A673 (cell line): ENCODE results near the gene TNFRSF17. TPM values are rescaled to one million over a fixed set of nuclear protein-coding genes. Genes with fewer than 3 reads are reported as not detected.
"Not testable (repeated sequence)": the region's sequence is repeated elsewhere in the genome, so short reads cannot be mapped to it uniquely, and the experiment has no call there.

Source experiments
- BruUV-seq: library from RNA; stranded (reverse); fragments of 400-500 nt; replicated peaks from 2 replicates; lab custom pipeline; 2021; lab: Mats Ljungman, UMichigan
- CTCF ChIA-PET: fragments of 300-600 bp; sonication (Branson Sonifier 250); formaldehyde crosslinking; loops from one replicate; lab custom pipeline; 2022; ENCODE audit warnings: antibody characterized with exemption; lab: Charles Lee
- POLR2A ChIA-PET: fragments of 300-600 bp; sonication (Branson Sonifier 250); formaldehyde crosslinking; loops from one replicate; lab custom pipeline; 2022; ENCODE audit warnings: antibody characterized with exemption; ENCODE audit not compliant: low non-redundant PET; lab: Charles Lee
- DNase-seq: peaks from one replicate; pipeline ENCODE4 v3.0.0-alpha.2; 2015; ENCODE audit warnings: low spot score
- H3K27ac ChIP-seq: fragments of 200-600 bp; sonication (generic); 2 replicates; pipeline ENCODE4 v1.5.1; 2016; ENCODE audit warnings: mixed run types, low read depth, mild to moderate bottlenecking, mixed read lengths, antibody characterized with exemption, low read length; ENCODE audit not compliant: poor library complexity, severe bottlenecking
- H3K27me3 ChIP-seq: fragments of 200-600 bp; sonication (generic); replicated peaks from 2 replicates; pipeline ENCODE4 v1.6.1; 2017; ENCODE audit warnings: mixed run types, low read depth, mild to moderate bottlenecking, mixed read lengths, antibody characterized with exemption, low read length; ENCODE audit not compliant: insufficient read depth, poor library complexity
- H3K36me3 ChIP-seq: fragments of 200-600 bp; sonication (generic); 2 replicates; pipeline ENCODE4 v1.6.1; 2016; ENCODE audit warnings: mixed run types, mild to moderate bottlenecking, mixed read lengths, antibody characterized with exemption, low read length; ENCODE audit not compliant: insufficient read depth, poor library complexity, severe bottlenecking
- H3K4me1 ChIP-seq: fragments of 200-600 bp; sonication (generic); 2 replicates; pipeline ENCODE4 v1.6.1; 2017; ENCODE audit warnings: mixed run types, mild to moderate bottlenecking, mixed read lengths, antibody characterized with exemption, low read length; ENCODE audit not compliant: insufficient read depth, poor library complexity, severe bottlenecking
- H3K4me3 ChIP-seq: fragments of 200-600 bp; sonication (generic); 2 replicates; pipeline ENCODE4 v1.5.1; 2016; ENCODE audit warnings: low read depth, mixed run types, mild to moderate bottlenecking, mixed read lengths, low read length; ENCODE audit not compliant: poor library complexity, severe bottlenecking
- H3K9me3 ChIP-seq: fragments of 200-600 bp; sonication (generic); 2 replicates; pipeline ENCODE4 v1.6.1; 2016; ENCODE audit warnings: mixed run types, low read depth, mild to moderate bottlenecking, mixed read lengths, antibody characterized with exemption, low read length; ENCODE audit not compliant: poor library complexity, severe bottlenecking
- EZH2 ChIP-seq: fragments of 200-600 bp; sonication (generic); IDR thresholded peaks from 2 replicates; pipeline ENCODE4 v1.6.1; 2017; ENCODE audit warnings: borderline replicate concordance, low read depth, mild to moderate bottlenecking, mixed read lengths, antibody characterized with exemption, low read length; ENCODE audit not compliant: poor library complexity, severe bottlenecking
- intact Hi-C: fragments of 100-400 bp; cut with micrococcal nuclease; formaldehyde crosslinking; loops from one replicate; pipeline ENCODE4 v1.10.0; 2022; ENCODE audit not compliant: unreplicated experiment
- total RNA-seq: library from RNA; stranded (reverse); gene quantifications from 2 replicates; pipeline ENCODE4 v1.2.3, GENCODE V29; 2021
- TF ChIP-seq, protein P1 (sequence below): fragments of 300-800, 200-600 bp; sonication (generic); conservative IDR thresholded peaks from 2 replicates; pipeline ENCODE4 v1.5.1; 2017; ENCODE audit warnings: low read depth, mild to moderate bottlenecking, antibody characterized with exemption, low read length, moderate library complexity, mixed read lengths

The TNFRSF17 gene
- total RNA-seq, 1 experiment from 2014 or later, result not detected

DNA sequence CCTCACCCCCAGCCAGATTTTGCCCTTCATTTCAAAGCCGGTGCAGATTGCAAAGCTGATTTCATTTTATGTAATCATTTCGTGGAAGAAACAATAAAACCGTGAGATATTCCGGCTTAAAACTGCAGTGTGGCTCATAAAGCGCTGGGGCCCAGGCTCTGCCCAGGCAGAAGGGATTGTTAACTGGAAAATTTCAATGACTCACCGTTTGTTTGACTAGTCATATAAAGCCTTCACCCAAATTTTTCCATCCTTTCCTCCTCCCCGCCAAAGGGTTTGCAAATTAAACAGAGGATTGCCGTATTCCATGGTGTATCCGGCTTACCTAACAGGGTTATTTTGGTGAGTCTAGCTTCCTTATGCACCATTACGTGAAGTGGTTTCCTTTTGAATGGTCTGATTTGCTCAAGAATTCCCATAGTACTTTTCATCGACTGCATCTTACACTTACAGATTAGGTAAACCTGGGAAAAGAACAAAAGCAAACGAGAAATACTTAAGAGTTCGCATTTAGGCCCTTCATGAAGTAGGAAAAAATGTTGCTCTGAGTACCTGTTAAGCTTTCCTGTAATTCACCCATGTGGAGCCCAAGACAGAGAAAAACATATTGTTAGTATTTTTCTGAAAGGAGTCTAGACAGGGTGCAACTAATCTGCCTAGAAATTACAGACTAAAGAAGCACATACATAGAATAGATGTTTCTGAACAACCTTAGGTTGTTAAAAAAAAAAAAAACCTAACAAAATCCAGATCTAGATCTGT lies 48.3 kb upstream of the TNFRSF17 start:
- peak overlapping the region; percentile 23 for H3K27ac ChIP-seq
- H3K27me3 ChIP-seq, result no peaks in the 10 kb centered on the region
- TSS peak; percentile 71 for BruUV-seq
- H3K4me1 ChIP-seq, result peaks cover 13% of the 10 kb centered on the region
- intact Hi-C loops, result no loop called here
- no peaks in the 10 kb centered on the region for H3K36me3 ChIP-seq
- CTCF ChIA-PET, result interaction anchor here (0.6 to 1.4 kb wide), 2 partner anchors 46 to 152 kb away, joined by 4 read pairs; no protein-coding TSS in a partner anchor
- H3K4me3 ChIP-seq, result peak overlapping the region; percentile 96
- POLR2A ChIA-PET, result no interaction called here
- peak; percentile 36 for DNase-seq
- H3K9me3 ChIP-seq, result no peaks in the 10 kb centered on the region
- TF ChIP-seq, protein P1, sequence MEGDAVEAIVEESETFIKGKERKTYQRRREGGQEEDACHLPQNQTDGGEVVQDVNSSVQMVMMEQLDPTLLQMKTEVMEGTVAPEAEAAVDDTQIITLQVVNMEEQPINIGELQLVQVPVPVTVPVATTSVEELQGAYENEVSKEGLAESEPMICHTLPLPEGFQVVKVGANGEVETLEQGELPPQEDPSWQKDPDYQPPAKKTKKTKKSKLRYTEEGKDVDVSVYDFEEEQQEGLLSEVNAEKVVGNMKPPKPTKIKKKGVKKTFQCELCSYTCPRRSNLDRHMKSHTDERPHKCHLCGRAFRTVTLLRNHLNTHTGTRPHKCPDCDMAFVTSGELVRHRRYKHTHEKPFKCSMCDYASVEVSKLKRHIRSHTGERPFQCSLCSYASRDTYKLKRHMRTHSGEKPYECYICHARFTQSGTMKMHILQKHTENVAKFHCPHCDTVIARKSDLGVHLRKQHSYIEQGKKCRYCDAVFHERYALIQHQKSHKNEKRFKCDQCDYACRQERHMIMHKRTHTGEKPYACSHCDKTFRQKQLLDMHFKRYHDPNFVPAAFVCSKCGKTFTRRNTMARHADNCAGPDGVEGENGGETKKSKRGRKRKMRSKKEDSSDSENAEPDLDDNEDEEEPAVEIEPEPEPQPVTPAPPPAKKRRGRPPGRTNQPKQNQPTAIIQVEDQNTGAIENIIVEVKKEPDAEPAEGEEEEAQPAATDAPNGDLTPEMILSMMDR, result no peak
- TF ChIP-seq EZH2, result no peak

DNA sequence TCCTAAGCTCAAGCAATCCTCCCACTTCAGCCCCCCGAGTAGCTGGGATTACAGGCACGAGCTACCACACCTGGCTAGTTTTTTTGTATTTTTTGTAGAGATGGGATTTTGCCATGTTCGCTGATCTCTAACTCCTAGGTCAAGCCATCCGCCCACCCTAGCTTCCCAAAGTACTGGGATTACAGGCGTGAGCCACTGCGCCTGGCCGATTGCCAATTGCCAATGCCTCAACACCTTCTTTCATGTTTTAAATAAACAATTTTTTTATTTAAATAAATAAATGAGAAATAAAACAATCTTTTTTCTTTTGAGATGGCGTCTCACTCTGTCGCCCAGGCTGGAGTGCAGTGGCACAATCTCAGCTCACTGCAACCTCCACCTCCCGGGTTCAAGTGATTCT lies 41.0 kb upstream of the TNFRSF17 start:
- H3K36me3 ChIP-seq, H3K9me3 ChIP-seq, H3K27ac ChIP-seq, H3K4me1 ChIP-seq, intact Hi-C loops, H3K4me3 ChIP-seq, POLR2A ChIA-PET, CTCF ChIA-PET, DNase-seq, BruUV-seq, H3K27me3 ChIP-seq: not testable (repeated sequence)

DNA sequence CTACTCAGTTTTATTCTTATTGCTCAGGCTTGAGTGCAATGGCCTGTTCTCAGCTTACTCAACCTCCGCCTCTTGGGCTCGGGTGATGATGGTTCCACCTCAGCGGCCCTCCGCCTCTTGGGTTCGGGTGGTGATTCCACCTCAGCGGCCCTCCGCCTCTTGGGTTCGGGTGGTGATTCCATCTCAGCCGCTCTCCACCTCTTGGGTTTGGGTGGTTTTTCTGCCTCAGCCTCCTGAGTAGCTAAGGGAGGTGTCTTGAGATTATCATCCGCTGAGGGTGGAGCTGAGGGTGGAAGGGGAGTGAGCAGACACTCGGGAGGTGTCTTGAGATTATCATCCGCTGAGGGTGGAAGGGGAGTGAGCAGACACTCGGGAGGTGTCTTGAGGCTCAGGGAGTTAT lies 37.7 kb upstream of the TNFRSF17 start:
- H3K4me1 ChIP-seq, CTCF ChIA-PET, H3K4me3 ChIP-seq, H3K36me3 ChIP-seq, H3K9me3 ChIP-seq, H3K27ac ChIP-seq, POLR2A ChIA-PET, intact Hi-C loops, H3K27me3 ChIP-seq, BruUV-seq, DNase-seq: not testable (repeated sequence)

DNA sequence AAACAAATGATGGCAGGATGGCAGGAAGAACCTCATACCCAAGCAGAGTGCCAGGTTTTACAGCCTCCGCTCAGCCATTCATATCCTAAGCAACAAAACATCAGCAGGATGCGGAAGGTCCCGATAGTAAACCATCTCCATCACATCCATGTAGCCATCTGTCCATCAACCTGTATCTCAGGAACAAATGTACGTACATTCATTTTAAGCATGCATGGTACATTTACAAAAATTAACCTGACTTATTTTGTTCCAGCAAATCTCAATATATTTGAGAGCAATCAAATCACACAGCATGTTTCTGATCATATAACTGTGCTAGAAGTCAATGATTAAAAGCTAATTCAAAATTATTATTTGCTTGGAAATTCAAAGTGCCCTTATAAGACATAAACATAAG lies 23.1 kb upstream of the TNFRSF17 start, which contains the start of gene NPIPB2:
TSS of gene NPIPB2 (minus strand) at position 101 of the 400 bp plus-strand sequence. CDS start at position 101, 0 bp downstream.
- H3K27ac ChIP-seq, BruUV-seq, intact Hi-C loops, POLR2A ChIA-PET, H3K9me3 ChIP-seq, H3K36me3 ChIP-seq, H3K4me1 ChIP-seq, H3K27me3 ChIP-seq, DNase-seq, CTCF ChIA-PET, H3K4me3 ChIP-seq: not testable (repeated sequence)
